Left ventricle myocardium inferior (tissue), 1 donor: Measurements from ENCODE around the gene SLC30A2. TPM values are rescaled to one million over a fixed set of nuclear protein-coding genes. Genes with fewer than 3 reads are reported as not detected.

Experiments used
- DNase-seq: peaks from one replicate; pipeline ENCODE4 v3.0.0-alpha.2; 2020
- H3K27ac ChIP-seq: fragments of 200-600 bp; replicated peaks from 2 replicates; pipeline ENCODE4 v1.8.0; 2021
- H3K27me3 ChIP-seq: fragments of 200-600 bp; 2 replicates; pipeline ENCODE4 v1.8.0; 2021; ENCODE audit warnings: low read depth
- H3K36me3 ChIP-seq: fragments of 200-600 bp; 2 replicates; pipeline ENCODE4 v1.8.0; 2021
- H3K4me1 ChIP-seq: fragments of 200-600 bp; 2 replicates; pipeline ENCODE4 v1.8.0; 2021
- H3K4me3 ChIP-seq: fragments of 200-600 bp; 2 replicates; pipeline ENCODE4 v1.8.0; 2021; ENCODE audit warnings: mild to moderate bottlenecking, moderate library complexity
- H3K9me3 ChIP-seq: fragments of 200-600 bp; replicated peaks from 2 replicates; pipeline ENCODE4 v1.8.0; 2021
- intact Hi-C: fragments of 100-400 bp; cut with micrococcal nuclease; formaldehyde crosslinking; loops from one replicate; pipeline ENCODE4 v1.11.0; 2022
- total RNA-seq: library from RNA; stranded (reverse); fragmentation: NEBNext Ultra II Directional; extraction: Animal tissue kit (Norgen Biotek cat#: 25700); gene quantifications from one replicate; pipeline ENCODE4 v1.2.1, GENCODE V29; 2021
- TF ChIP-seq, protein P1 (sequence below): fragments of 200-600 bp; IDR thresholded peaks from 2 replicates; pipeline ENCODE4 v1.8.0; 2021; ENCODE audit warnings: antibody characterized with exemption, mild to moderate bottlenecking, borderline replicate concordance
- donor health status: DM: no; HTN: yes; CAD: no; lungs with severe emphysema.

Gene SLC30A2
- total RNA-seq, 1 donor from 2014 or later = 7.1 TPM

DNA sequence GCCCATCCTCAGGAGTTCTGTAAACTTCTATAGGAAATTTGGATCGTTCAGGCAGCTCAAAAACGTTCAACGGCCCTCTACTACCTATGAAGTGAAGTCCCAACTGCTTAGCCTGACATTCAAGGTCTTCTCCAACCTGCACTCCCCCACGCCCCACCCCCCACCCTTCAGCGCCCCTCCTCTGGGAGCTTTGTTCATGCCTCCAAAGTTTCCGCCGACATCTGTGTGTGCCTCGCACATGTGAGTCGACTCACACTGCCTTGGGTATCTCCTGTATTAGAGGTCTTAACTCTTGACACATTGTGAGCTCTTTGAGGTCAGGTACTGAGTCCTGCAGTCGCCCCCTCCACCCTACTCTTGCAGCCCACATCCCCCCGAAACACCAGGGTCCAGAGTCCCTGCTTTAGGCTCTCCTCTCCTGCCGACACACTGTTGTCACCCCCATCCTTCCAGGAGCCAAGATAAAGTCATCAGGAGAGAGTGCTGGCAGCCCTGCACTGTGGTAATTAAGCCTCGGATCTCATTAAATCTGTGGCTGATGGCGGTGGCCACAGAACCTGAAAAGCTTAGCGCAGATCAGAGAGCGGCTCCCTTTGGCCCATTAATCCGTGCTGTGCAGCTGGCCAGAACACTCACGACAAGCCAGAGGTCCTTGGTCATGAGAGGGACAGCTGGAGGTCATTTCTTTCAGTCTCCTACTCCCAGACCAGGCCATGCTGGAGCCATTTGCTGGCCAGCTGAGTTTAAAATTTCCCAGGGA, 46.7 kb downstream of the SLC30A2 start:
- Histone ChIP-seq H3K4me3 (no peak overlapping the region), H3K27ac (no peak overlapping the region), H3K36me3 (no peaks in the 10 kb centered on the region), H3K4me1 (peaks cover 22% of the 10 kb centered on the region), H3K9me3 (no peaks in the 10 kb centered on the region), H3K27me3 (no peaks in the 10 kb centered on the region)
- TF ChIP-seq, protein P1, sequence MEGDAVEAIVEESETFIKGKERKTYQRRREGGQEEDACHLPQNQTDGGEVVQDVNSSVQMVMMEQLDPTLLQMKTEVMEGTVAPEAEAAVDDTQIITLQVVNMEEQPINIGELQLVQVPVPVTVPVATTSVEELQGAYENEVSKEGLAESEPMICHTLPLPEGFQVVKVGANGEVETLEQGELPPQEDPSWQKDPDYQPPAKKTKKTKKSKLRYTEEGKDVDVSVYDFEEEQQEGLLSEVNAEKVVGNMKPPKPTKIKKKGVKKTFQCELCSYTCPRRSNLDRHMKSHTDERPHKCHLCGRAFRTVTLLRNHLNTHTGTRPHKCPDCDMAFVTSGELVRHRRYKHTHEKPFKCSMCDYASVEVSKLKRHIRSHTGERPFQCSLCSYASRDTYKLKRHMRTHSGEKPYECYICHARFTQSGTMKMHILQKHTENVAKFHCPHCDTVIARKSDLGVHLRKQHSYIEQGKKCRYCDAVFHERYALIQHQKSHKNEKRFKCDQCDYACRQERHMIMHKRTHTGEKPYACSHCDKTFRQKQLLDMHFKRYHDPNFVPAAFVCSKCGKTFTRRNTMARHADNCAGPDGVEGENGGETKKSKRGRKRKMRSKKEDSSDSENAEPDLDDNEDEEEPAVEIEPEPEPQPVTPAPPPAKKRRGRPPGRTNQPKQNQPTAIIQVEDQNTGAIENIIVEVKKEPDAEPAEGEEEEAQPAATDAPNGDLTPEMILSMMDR = no peak
- intact Hi-C loops = no loop called here
- no peak for DNase-seq

DNA sequence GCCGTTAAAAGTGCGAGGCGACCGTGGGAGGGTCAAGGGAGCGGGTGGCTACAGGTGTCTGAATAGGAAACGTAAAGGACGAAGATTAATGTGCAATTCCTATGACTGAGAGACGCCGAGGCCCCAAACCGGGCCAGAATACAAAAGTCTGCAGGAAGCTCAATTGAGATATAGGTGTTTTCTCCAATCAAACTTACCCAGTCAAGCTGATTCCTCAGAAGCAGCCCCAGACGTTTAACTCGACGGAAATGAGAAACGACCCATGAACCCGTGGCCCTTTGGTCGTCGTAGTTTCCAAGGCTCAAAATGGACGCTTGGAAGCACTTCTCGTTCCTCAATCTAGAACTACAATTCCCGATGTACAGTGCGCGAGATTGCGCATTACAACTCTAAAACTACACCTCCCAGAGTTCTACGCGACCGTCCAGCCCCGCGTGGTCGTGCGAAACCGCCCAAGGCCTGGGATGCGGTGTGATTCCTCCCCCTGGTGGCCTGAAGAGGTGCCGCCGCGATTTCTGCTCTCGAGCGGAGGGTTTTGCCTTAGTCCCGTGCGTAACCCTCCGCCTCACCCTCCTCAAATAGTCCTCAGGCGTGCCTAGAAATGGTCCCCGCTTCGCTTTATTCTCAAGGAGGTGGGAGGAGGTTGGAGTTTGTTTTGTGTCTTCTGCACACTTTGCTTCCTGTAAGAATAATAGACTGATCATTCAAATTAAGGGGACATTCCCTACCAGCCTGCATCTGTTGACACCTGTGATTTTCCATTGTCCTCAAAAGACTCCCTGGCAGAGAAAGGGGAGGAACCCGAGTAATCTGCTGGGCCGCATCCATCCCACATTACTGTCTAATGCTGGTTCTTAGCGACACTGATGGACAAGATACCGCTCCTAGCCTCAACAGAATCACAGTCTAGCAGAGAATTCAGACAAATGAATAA, 47.8 kb downstream of the SLC30A2 start, which contains the start of gene PAFAH2:
Gene PAFAH2 (minus strand): TSS at position 236 of the 934 bp plus-strand sequence. CDS start 7,247 bp downstream, outside the sequence.
- Histone ChIP-seq H3K27ac (peak within 1 kb of the TSS; percentile 92), H3K4me3 (peak within 1 kb of the TSS; percentile 84), H3K4me1 (peaks cover 22% of the 10 kb centered on the region), H3K9me3 (no peaks in the 10 kb centered on the region), H3K36me3 (no peaks in the 10 kb centered on the region), H3K27me3 (no peaks in the 10 kb centered on the region)
- peak; percentile 97 for DNase-seq
- TF ChIP-seq, protein P1 = peak; percentile 98
- intact Hi-C loops = loop anchor here (1.0 kb wide), 1 partner anchor 103 kb away; no protein-coding TSS in a partner anchor

DNA sequence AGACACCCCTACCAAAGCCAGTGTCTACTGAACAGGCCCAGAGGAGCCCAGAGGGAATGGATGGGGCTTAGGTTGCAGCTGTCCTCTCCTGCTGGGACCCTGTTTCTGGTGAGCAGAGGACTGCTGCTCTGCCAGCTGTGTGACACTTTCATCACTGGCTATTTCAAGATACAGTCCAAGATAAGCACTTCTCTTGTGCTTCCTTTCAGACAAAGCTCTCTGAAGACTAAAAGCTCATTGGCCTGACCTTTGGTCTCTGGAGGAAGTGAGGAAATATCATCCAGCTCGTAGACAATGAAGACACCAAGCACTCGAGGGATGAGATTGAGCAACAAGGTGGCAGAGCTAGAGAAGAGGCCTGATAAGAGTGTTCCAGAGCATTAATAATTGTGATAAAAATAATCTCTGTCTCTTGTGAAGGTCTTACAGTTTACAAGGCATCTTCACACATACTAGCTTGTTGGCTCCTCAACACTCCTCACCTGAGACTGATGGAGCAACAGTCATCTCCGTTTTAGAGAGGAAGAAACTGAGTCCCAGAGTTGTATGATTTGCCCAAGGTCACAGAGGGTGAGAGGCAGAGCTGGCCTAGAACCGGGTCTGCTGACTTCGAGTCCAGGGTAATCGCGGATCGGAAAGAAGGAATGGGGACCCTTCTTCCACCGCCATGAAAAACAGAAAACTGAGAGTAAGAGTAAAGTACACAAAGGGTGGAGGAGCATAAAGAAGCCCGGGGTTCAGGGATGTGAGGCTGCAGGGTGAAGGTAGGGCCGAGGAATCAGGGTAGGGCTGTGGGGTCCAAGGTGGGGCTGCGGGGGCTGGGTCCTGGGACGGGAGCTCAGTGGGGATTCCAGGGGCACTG, 48.7 kb downstream of the SLC30A2 start:
- intact Hi-C loops = no loop called here

DNA sequence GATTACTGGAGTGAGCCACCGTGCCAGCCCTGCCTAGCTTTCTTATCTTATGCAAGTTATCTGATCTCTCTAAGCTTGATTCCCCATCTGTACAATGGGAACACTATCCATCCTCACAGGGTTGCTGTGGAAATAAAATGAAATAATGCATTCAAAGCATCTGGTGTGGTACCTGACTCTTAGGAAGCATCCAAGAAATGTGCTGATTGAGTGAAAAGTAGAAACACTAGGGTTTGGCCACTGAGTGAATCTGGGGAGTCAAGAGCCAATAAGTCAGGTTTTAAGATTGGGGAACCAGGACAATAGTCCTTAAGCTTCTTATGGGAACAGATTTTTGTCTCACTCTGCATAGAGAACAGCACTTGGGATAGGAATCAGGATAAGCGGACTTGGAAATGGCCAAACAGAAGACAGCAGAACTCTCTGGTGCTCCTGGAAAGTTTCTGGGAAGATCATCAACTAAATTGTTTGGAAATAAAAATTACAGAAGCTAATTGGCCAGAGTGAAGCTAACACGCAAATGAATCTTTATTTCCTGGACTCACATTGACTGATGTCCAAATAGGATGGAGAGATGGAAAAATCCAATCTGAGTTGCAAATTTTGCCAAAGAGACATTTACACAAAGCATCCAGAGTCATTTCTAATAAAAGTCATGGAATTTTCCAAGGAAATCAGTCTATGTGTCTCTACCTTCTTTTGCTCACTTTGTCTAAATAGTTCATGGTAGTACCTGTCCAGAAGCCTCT, 51.3 kb downstream of the SLC30A2 start:
- H3K27ac ChIP-seq = no peak overlapping the region
- no peaks in the 10 kb centered on the region for H3K9me3 ChIP-seq
- peaks cover 38% of the 10 kb centered on the region for H3K4me1 ChIP-seq
- TF ChIP-seq, protein P1 = no peak
- peaks cover 2% of the 10 kb centered on the region for H3K36me3 ChIP-seq
- no peak for DNase-seq
- H3K27me3 ChIP-seq = no peaks in the 10 kb centered on the region
- no peak overlapping the region for H3K4me3 ChIP-seq
- intact Hi-C loops = no loop called here

More for the DNA sequence above, 48.7 kb downstream of the SLC30A2 start:
- H3K4me3 ChIP-seq = peak overlapping the region; percentile 84
- TF ChIP-seq, protein P1 = no peak
- peak overlapping the region; percentile 92 for H3K27ac ChIP-seq
- peaks cover 22% of the 10 kb centered on the region for H3K4me1 ChIP-seq
- H3K36me3 ChIP-seq = no peaks in the 10 kb centered on the region
- no peak for DNase-seq
- no peaks in the 10 kb centered on the region for H3K9me3 ChIP-seq
- H3K27me3 ChIP-seq = no peaks in the 10 kb centered on the region
